ENCODE measurements around the gene BAIAP2L2.
"Not testable (repeated sequence)": the region's sequence is repeated elsewhere in the genome, so short reads cannot be mapped to it uniquely, and the experiment has no call there.

Gene BAIAP2L2

GRCh38 chr22:38127869-38128268 lies 17.4 kb upstream of the BAIAP2L2 start:
- DNase-seq: no peak

GRCh38 chr22:38126928-38127668 lies 16.6 kb upstream of the BAIAP2L2 start:
- no peak for DNase-seq

- no peak for DNase-seq
These were observed 15.3 kb upstream of the BAIAP2L2 start for GRCh38 chr22:38125751-38126201.

- no peak for DNase-seq
These were observed 14.6 kb upstream of the BAIAP2L2 start for GRCh38 chr22:38125038-38125610.

GRCh38 chr22:38124236-38124974 lies 13.9 kb upstream of the BAIAP2L2 start:
- DNase-seq: no peak

GRCh38 chr22:38122616-38123015 lies 12.1 kb upstream of the BAIAP2L2 start:
- no peak for DNase-seq

GRCh38 chr22:38120359-38121110 lies 10.1 kb upstream of the BAIAP2L2 start:
- no peak for DNase-seq

- not testable (repeated sequence) for DNase-seq
These were observed 8.3 kb upstream of the BAIAP2L2 start for GRCh38 chr22:38118747-38119146.

GRCh38 chr22:38118182-38118581 lies 7.7 kb upstream of the BAIAP2L2 start:
- no peak for DNase-seq

GRCh38 chr22:38117556-38117955 lies 7.1 kb upstream of the BAIAP2L2 start:
- not testable (repeated sequence) for DNase-seq

- no peak for DNase-seq
These were observed 5.1 kb upstream of the BAIAP2L2 start for GRCh38 chr22:38115423-38116205.

GRCh38 chr22:38114484-38115398 lies 4.3 kb upstream of the BAIAP2L2 start:
- peak; percentile 80 for DNase-seq

- no peak for DNase-seq
These were observed 1.9 kb upstream of the BAIAP2L2 start for GRCh38 chr22:38112381-38112780.

GRCh38 chr22:38111925-38112355 lies 1.5 kb upstream of the BAIAP2L2 start:
- DNase-seq: no peak

GRCh38 chr22:38110863-38111852 lies 674 bp upstream of the BAIAP2L2 start:
- no peak for DNase-seq

GRCh38 chr22:38109371-38110001 lies 998 bp downstream of the BAIAP2L2 start:
- no peak for DNase-seq

- no peak for DNase-seq
These were observed 1.7 kb downstream of the BAIAP2L2 start for GRCh38 chr22:38108561-38109319.

- no peak for DNase-seq
These were observed 2.6 kb downstream of the BAIAP2L2 start for GRCh38 chr22:38107692-38108515.

Measured in activated naive CD4-positive, alpha-beta T cell treated with Interleukin-2 at 50 U/mL for 16 hours (primary cell).